ENCODE data around the gene MCCC1.

DNA sequence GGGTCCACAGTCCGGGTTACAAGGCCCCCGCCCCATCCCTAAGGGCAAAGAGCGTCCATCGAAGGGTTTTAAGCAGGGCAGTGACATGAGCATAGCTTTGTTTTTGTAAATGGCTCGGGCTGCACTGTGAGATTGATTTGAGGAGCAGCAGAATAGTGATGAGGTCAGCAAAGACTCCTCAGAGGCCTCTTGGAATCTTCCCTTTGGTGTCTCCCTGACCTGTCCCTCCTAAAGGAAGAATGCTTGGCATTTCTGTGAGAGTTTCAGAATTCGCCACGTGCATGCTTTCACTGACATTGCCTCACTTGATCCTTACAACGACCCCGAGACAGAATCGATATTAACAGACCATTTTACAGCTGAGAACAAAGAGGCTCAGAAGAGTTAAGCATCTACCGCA is 42.9 kb upstream of the MCCC1 start:
- TF ChIP-seq, protein P1, sequence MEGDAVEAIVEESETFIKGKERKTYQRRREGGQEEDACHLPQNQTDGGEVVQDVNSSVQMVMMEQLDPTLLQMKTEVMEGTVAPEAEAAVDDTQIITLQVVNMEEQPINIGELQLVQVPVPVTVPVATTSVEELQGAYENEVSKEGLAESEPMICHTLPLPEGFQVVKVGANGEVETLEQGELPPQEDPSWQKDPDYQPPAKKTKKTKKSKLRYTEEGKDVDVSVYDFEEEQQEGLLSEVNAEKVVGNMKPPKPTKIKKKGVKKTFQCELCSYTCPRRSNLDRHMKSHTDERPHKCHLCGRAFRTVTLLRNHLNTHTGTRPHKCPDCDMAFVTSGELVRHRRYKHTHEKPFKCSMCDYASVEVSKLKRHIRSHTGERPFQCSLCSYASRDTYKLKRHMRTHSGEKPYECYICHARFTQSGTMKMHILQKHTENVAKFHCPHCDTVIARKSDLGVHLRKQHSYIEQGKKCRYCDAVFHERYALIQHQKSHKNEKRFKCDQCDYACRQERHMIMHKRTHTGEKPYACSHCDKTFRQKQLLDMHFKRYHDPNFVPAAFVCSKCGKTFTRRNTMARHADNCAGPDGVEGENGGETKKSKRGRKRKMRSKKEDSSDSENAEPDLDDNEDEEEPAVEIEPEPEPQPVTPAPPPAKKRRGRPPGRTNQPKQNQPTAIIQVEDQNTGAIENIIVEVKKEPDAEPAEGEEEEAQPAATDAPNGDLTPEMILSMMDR (IDR thresholded peaks at IDR 0.05) = no peak
- TF ChIP-seq POLR2A (IDR thresholded peaks at IDR 0.05) = no peak

Data from esophagus squamous epithelium (tissue), 4 donors.